SJSA1 (cell line): ENCODE results near the gene PCGF6. TPM values are rescaled to one million over a fixed set of nuclear protein-coding genes. Genes with fewer than 3 reads are reported as not detected.
A peak's percentile ranks its signal among the peaks of the same experiment; 100 is the strongest.
"Not testable (repeated sequence)": the region's sequence is repeated elsewhere in the genome, so short reads cannot be mapped to it uniquely, and the experiment has no call there.

Source experiments
- DNase-seq, 2 experiments: peaks; one replicate each; pipeline ENCODE4 v3.0.0-alpha.2; 2015 to 2020; ENCODE audit warnings: low spot score in 2 of 2, low read depth in 1 of 2
- H3K27ac ChIP-seq: fragments of 250-450 bp; sonication (Bioruptor Pico); 2 replicates; pipeline ENCODE4 v1.5.1; 2020; ENCODE audit warnings: mild to moderate bottlenecking, moderate library complexity
- H3K27me3 ChIP-seq: fragments of 250-450 bp; sonication (Bioruptor Pico); replicated peaks from 2 replicates; pipeline ENCODE4 v1.5.1; 2020; ENCODE audit warnings: mild to moderate bottlenecking, moderate library complexity
- H3K36me3 ChIP-seq: fragments of 250-450 bp; sonication (Bioruptor Pico); 2 replicates; pipeline ENCODE4 v1.5.1; 2020; ENCODE audit warnings: mild to moderate bottlenecking
- H3K4me1 ChIP-seq: fragments of 250-450 bp; sonication (Bioruptor Pico); replicated peaks from 2 replicates; pipeline ENCODE4 v1.6.1; 2021; ENCODE audit warnings: mild to moderate bottlenecking
- H3K4me3 ChIP-seq: fragments of 250-450 bp; sonication (Bioruptor Pico); 2 replicates; pipeline ENCODE4 v1.5.1; 2020; ENCODE audit warnings: mild to moderate bottlenecking
- H3K9me3 ChIP-seq: fragments of 250-450 bp; sonication (Bioruptor Pico); replicated peaks from 2 replicates; pipeline ENCODE4 v1.5.1; 2020; ENCODE audit warnings: mild to moderate bottlenecking
- total RNA-seq: library from RNA; depleted of rRNA; stranded (reverse); fragments of >200 nt; shearing (Covaris generic); gene quantifications from 2 replicates; pipeline ENCODE4 v1.2.3, GENCODE V29; 2014; rRNA removed

Gene PCGF6
- 36.9 and 41.8 TPM in 2 replicates for total RNA-seq

- Histone ChIP-seq H3K27me3 (no peaks in the 10 kb centered on the region), H3K9me3 (no peaks in the 10 kb centered on the region), H3K4me3 (peak within 1 kb of the TSS; percentile 70), H3K27ac (peak within 1 kb of the TSS; percentile 59), H3K4me1 (peaks cover 8% of the 10 kb centered on the region), H3K36me3 (peaks cover 34% of the 10 kb centered on the region)
- DNase-seq, result peak; percentile 86 to 88
Observed at GRCh38 chr10:103350517-103351260, at the start of gene PCGF6. Gene PCGF6, minus strand, starts transcription at chr10:103351140. Its CDS starts 74 bp downstream, at chr10:103351066.

DNA sequence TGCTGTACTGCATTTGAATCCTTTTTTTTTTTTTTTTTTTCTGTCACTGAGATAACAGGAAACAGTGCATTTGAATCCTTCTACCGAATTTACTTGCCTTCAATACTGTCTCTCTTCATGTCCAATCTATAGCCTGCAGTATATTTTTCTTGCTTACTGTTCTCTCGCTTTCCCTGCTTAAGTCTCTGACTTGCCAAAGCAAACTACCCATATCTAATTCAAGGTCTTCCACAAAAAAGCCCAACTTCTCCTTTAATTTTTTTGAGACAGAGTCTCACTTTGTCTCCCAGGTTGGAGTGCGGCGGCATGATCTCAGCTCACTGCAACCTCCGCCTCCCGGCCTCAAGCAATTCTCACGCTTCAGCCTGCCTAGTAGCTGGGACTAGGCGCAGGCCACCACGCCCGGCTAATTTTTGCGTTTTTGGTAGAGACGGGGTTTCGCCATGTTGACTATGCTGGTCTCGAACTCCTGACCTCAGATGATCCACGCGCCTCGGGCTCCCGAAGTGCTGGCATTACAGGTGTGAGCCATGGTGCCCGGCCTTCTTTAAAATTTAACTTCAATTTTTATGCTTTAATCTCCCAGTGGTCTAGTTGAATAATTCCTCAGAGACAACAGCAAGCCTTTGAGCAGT lies 46.4 kb upstream of the PCGF6 start:
- peak overlapping the region; percentile 69 for H3K4me3 ChIP-seq
- no peaks in the 10 kb centered on the region for H3K27me3 ChIP-seq
- H3K36me3 ChIP-seq, result peaks cover 66% of the 10 kb centered on the region
- no peak for DNase-seq
- H3K27ac ChIP-seq, result peak overlapping the region; percentile 24; the same call in 1 of the 2 replicates
- H3K9me3 ChIP-seq, result no peaks in the 10 kb centered on the region
- peaks cover 9% of the 10 kb centered on the region; the same call in 1 of the 2 replicates for H3K4me1 ChIP-seq

GRCh38 chr10:103396789-103397087 lies 45.8 kb upstream of the PCGF6 start:
- no peaks in the 10 kb centered on the region for H3K9me3 ChIP-seq
- H3K27me3 ChIP-seq, result no peaks in the 10 kb centered on the region
- peaks cover 9% of the 10 kb centered on the region; the same call in 1 of the 2 replicates for H3K4me1 ChIP-seq
- no peak for DNase-seq
- H3K36me3 ChIP-seq, result peaks cover 65% of the 10 kb centered on the region
- H3K27ac ChIP-seq, result peak overlapping the region; percentile 24; the same call in 1 of the 2 replicates
- H3K4me3 ChIP-seq, result peak overlapping the region; percentile 69

- H3K9me3 ChIP-seq, result no peaks in the 10 kb centered on the region
- H3K4me3 ChIP-seq, result peak within 1 kb of the TSS; percentile 69
- peaks cover 9% of the 10 kb centered on the region; the same call in 1 of the 2 replicates for H3K4me1 ChIP-seq
- peak within 1 kb of the TSS; percentile 43 for H3K27ac ChIP-seq
- H3K36me3 ChIP-seq, result peaks cover 65% of the 10 kb centered on the region
- peak; percentile 92 to 98 for DNase-seq
- no peaks in the 10 kb centered on the region for H3K27me3 ChIP-seq
Observed at GRCh38 chr10:103396067-103396788, 45.3 kb upstream of the PCGF6 start, which contains the start of the genes ATP5MK and PDCD11. Gene ATP5MK, minus strand, starts transcription at chr10:103396475. Its CDS starts 4,018 bp downstream, at chr10:103392457. Gene PDCD11, plus strand, starts transcription at chr10:103396626. Its CDS starts 1,801 bp downstream, at chr10:103398427.

DNA sequence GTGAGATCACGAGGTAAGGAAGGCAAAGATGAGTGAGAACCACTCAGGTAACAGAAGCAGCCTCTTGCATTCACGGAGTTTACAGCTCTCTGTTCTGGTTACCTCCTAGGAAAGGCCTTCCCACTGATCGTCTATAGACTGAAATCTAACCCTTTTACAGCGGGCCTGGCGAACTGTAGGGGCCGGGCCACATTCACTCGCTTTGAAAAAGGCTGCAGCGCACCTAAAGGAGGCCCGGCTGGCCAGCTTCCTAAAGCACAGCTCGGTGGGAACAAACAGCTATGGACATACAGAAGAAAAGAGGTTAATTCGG lies 44.8 kb upstream of the PCGF6 start:
- Histone ChIP-seq H3K27ac (peak overlapping the region; percentile 43), H3K9me3 (no peaks in the 10 kb centered on the region), H3K4me3 (peak overlapping the region; percentile 69), H3K4me1 (peaks cover 9% of the 10 kb centered on the region; the same call in 1 of the 2 replicates), H3K27me3 (no peaks in the 10 kb centered on the region), H3K36me3 (peaks cover 65% of the 10 kb centered on the region)
- peak in 1 of 2 experiments; percentile 18 for DNase-seq

- no peaks in the 10 kb centered on the region for H3K9me3 ChIP-seq
- peaks cover 9% of the 10 kb centered on the region; the same call in 1 of the 2 replicates for H3K4me1 ChIP-seq
- DNase-seq, result no peak
- H3K4me3 ChIP-seq, result no peak overlapping the region
- H3K36me3 ChIP-seq, result peaks cover 66% of the 10 kb centered on the region
- H3K27ac ChIP-seq, result no peak overlapping the region
- no peaks in the 10 kb centered on the region for H3K27me3 ChIP-seq
Observed at GRCh38 chr10:103394180-103394579, 43.2 kb upstream of the PCGF6 start.

DNA sequence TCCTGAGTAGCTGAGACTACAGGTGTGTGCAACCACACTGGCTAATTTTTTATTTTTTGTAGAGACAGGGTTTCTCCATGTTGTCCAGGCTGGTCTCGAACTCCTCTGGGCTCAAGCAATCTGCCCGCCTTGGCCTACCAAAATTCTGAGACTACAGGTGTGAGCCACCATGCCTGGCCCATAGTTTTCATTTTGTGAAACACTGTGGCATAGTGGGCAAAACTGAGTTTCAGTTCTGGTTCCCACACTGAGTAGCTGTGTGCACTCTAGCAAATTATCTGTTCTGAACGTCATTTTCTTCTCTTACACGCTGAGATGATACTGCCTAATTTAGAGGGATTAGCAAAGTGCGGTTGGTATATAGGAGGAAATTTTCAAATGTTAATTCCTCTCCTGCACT lies 31.8 kb upstream of the PCGF6 start:
- no peak for DNase-seq
- no peak overlapping the region for H3K4me3 ChIP-seq
- H3K27me3 ChIP-seq, result no peaks in the 10 kb centered on the region
- no peaks in the 10 kb centered on the region for H3K9me3 ChIP-seq
- H3K27ac ChIP-seq, result no peak overlapping the region
- peaks cover 59% of the 10 kb centered on the region for H3K36me3 ChIP-seq
- H3K4me1 ChIP-seq, result no peaks in the 10 kb centered on the region

GRCh38 chr10:103374263-103374662 lies 23.3 kb upstream of the PCGF6 start:
- Histone ChIP-seq H3K27ac (no peak overlapping the region), H3K27me3 (no peaks in the 10 kb centered on the region), H3K36me3 (peaks cover 50% of the 10 kb centered on the region), H3K9me3 (no peaks in the 10 kb centered on the region), H3K4me3 (no peak overlapping the region), H3K4me1 (peaks cover 4% of the 10 kb centered on the region; the same call in 1 of the 2 replicates)
- no peak for DNase-seq

DNA sequence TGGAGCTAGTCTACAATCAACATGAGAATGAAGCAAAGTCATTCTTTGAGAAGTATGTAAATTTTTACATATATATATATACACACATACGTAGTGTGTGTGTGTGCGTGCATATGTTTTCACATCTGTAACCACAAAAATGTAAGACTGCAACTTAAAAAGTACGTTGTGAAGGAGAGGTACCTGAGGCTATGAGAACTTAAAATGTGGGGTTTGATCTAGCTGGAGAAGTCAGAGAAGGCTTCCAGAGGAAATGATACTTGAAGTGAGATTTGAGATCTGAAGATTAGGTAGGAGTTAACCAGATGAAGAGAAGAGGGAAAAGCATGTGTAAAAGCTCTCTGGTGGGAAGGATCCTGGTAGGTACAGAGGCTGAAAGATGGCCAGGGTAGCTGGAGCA lies 22.6 kb upstream of the PCGF6 start:
- peaks cover 42% of the 10 kb centered on the region for H3K36me3 ChIP-seq
- H3K27me3 ChIP-seq, result no peaks in the 10 kb centered on the region
- H3K27ac ChIP-seq, result no peak overlapping the region
- H3K9me3 ChIP-seq, result no peaks in the 10 kb centered on the region
- H3K4me3 ChIP-seq, result no peak overlapping the region
- H3K4me1 ChIP-seq, result peaks cover 7% of the 10 kb centered on the region; the same call in 1 of the 2 replicates
- no peak for DNase-seq

DNA sequence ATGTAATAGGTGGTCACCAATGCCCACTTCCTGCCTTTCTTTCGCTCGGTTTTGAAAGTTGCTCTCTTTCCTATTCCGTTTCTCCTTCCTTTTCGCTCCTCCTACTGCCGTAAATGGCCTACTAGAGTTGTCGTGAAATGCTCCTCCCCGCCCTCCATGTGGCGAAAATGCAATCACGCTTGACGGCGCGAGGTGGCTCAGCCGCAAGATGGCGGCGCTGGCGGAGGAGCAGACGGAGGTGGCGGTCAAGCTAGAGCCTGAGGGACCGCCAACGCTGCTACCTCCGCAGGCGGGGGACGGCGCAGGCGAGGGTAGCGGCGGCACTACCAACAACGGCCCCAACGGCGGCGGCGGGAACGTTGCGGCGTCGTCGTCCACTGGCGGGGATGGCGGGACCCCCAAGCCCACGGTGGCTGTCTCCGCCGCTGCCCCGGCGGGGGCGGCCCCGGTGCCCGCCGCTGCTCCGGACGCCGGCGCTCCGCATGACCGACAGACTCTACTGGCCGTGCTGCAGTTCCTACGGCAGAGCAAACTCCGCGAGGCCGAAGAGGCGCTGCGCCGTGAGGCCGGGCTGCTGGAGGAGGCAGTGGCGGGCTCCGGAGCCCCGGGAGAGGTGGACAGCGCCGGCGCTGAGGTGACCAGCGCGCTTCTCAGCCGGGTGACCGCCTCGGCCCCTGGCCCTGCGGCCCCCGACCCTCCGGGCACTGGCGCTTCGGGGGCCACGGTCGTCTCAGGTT lies 17.0 kb upstream of the PCGF6 start, which contains the start of gene TAF5:
TSS of gene TAF5 (plus strand) at position 195 of the 737 bp plus-strand sequence. CDS start at position 209, 14 bp downstream.
- peak; percentile 92 for DNase-seq
- H3K4me3 ChIP-seq, result peak within 1 kb of the TSS; percentile 93
- peak within 1 kb of the TSS; percentile 75 for H3K27ac ChIP-seq
- no peaks in the 10 kb centered on the region for H3K27me3 ChIP-seq
- H3K9me3 ChIP-seq, result no peaks in the 10 kb centered on the region
- peaks cover 4% of the 10 kb centered on the region for H3K36me3 ChIP-seq
- H3K4me1 ChIP-seq, result peaks cover 13% of the 10 kb centered on the region; the same call in 1 of the 2 replicates

DNA sequence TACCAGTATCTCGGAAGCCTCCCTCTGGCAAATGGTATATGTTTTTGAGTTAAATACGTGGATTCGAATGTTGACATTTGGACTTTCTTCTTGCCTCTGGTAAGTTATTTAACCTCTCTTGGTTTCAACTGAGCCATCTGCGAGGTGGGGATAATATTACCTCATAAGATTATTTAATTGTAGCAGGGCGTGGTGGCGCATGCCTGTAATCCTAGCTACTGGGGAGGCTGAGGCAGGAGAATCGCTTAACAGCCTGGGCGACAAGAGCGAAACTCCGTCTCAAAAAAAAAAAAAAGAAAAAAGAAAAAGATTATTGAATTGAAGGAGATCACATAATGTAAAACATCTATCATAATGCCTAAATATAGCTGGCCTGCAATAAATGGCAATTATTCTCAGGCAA lies 16.4 kb upstream of the PCGF6 start:
- no peak for DNase-seq
- Histone ChIP-seq H3K27me3 (no peaks in the 10 kb centered on the region), H3K27ac (peak overlapping the region; percentile 75)

DNA sequence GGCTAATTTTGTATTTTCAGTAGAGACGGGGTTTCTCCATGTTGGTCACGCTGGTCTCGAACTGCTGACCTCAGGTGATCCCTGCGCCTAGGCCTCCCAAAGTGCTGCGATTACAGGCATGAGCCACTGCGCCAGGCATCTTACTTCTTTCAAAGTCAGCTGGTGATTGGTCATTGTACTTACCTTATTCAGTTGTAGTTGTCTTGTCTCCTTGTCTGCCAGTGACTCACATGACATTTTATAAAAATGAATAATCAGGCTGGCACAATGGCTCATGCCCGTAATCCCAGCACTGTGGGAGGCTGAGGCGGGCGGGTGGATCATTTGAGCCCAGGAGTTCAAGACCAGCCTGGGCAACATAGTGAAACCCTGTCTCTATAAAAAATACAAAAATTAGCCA lies 9.9 kb upstream of the PCGF6 start:
- H3K36me3 ChIP-seq, H3K27me3 ChIP-seq, H3K9me3 ChIP-seq, H3K4me3 ChIP-seq, H3K27ac ChIP-seq, H3K4me1 ChIP-seq: not testable (repeated sequence)
- peak; percentile 11 to 47 for DNase-seq

More for the DNA sequence above, 16.4 kb upstream of the PCGF6 start:
- no peaks in the 10 kb centered on the region for H3K9me3 ChIP-seq
- H3K4me1 ChIP-seq, result peaks cover 13% of the 10 kb centered on the region; the same call in 1 of the 2 replicates
- peak overlapping the region; percentile 93 for H3K4me3 ChIP-seq
- peaks cover 4% of the 10 kb centered on the region for H3K36me3 ChIP-seq

DNA sequence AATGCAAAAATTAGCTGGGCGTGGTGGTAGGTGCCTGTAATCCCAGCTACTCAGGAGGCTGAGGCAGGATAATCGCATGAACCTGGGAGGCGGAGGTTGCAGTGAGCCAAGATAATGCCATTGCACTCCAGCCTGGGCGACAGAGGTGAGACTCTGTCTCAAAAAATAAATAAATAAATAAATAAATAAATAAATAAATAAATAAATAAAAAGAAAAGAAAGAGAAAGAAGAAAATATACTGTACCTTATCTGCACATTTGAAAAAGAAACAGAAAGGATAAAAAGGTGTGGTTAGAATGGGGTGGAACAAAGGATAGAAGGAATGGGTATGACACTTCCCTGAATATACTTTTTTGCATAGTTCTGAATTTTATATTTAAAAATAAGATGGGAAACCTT lies 8.6 kb upstream of the PCGF6 start:
- H3K36me3 ChIP-seq, H3K4me3 ChIP-seq, H3K27ac ChIP-seq, H3K4me1 ChIP-seq, H3K9me3 ChIP-seq, H3K27me3 ChIP-seq: not testable (repeated sequence)
- DNase-seq, result peak in 1 of 2 experiments; percentile 1
